ENCODE measurements around the gene ANXA6.

The ANXA6 gene

GRCh38 chr5:151106509-151106908 is 51.1 kb downstream of the ANXA6 start:
- TF ChIP-seq SUZ12 (IDR thresholded peaks at IDR 0.05; ENCODE audit: extremely low read depth, insufficient read depth, insufficient read length) (no peak), ZNF274 (IDR thresholded peaks at IDR 0.05; ENCODE audit: low read depth, low read length) (no peak), YY1 (IDR thresholded peaks at IDR 0.05; ENCODE audit: insufficient read depth, insufficient read length) (no peak)
- H3K4me3 ChIP-seq (ENCODE audit: insufficient read length, low read depth), result no peak overlapping the region
- no peak for DNase-seq (ENCODE audit: low read depth, low spot score)
- H3K36me3 ChIP-seq (ENCODE audit: insufficient read depth, insufficient read length, low read length), result peaks cover 98% of the 10 kb centered on the region
- H3K9ac ChIP-seq (ENCODE audit: insufficient read length, low read depth), result no peak overlapping the region
- H3K9me3 ChIP-seq (ENCODE audit: insufficient read depth, low read length), result no peaks in the 10 kb centered on the region
- H3K27me3 ChIP-seq (ENCODE audit: insufficient read depth, insufficient read length), result no peaks in the 10 kb centered on the region
- H3K4me1 ChIP-seq (ENCODE audit: insufficient read depth, insufficient read length), result no peaks in the 10 kb centered on the region

- Histone ChIP-seq H3K4me1 (ENCODE audit: insufficient read depth, insufficient read length) (no peaks in the 10 kb centered on the region), H3K9me3 (ENCODE audit: insufficient read depth, low read length) (no peaks in the 10 kb centered on the region), H3K9ac (ENCODE audit: insufficient read length, low read depth) (no peak overlapping the region), H3K4me3 (ENCODE audit: insufficient read length, low read depth) (no peak overlapping the region), H3K36me3 (ENCODE audit: insufficient read depth, insufficient read length, low read length) (peaks cover 97% of the 10 kb centered on the region), H3K27me3 (ENCODE audit: insufficient read depth, insufficient read length) (no peaks in the 10 kb centered on the region)
- no peak for TF ChIP-seq SUZ12 (IDR thresholded peaks at IDR 0.05; ENCODE audit: extremely low read depth, insufficient read depth, insufficient read length)
- no peak for DNase-seq (ENCODE audit: low read depth, low spot score)
Observed at GRCh38 chr5:151106043-151106442, 51.5 kb downstream of the ANXA6 start.

- Histone ChIP-seq H3K9me3 (ENCODE audit: insufficient read depth, low read length) (no peaks in the 10 kb centered on the region), H3K9ac (ENCODE audit: insufficient read length, low read depth) (no peak overlapping the region), H3K27me3 (ENCODE audit: insufficient read depth, insufficient read length) (no peaks in the 10 kb centered on the region), H3K4me3 (ENCODE audit: insufficient read length, low read depth) (no peak overlapping the region), H3K36me3 (ENCODE audit: insufficient read depth, insufficient read length, low read length) (peaks cover 97% of the 10 kb centered on the region), H3K4me1 (ENCODE audit: insufficient read depth, insufficient read length) (no peaks in the 10 kb centered on the region)
- no peak for DNase-seq (ENCODE audit: low read depth, low spot score)
- no peak for TF ChIP-seq ZNF274 (IDR thresholded peaks at IDR 0.05; ENCODE audit: low read depth, low read length)
- TF ChIP-seq SUZ12 (IDR thresholded peaks at IDR 0.05; ENCODE audit: extremely low read depth, insufficient read depth, insufficient read length), result no peak
- TF ChIP-seq YY1 (IDR thresholded peaks at IDR 0.05; ENCODE audit: insufficient read depth, insufficient read length), result no peak
Observed at GRCh38 chr5:151105561-151105960, 52.0 kb downstream of the ANXA6 start.

- Histone ChIP-seq H3K9ac (ENCODE audit: insufficient read length, low read depth) (no peak overlapping the region), H3K4me3 (ENCODE audit: insufficient read length, low read depth) (no peak overlapping the region), H3K9me3 (ENCODE audit: insufficient read depth, low read length) (no peaks in the 10 kb centered on the region), H3K36me3 (ENCODE audit: insufficient read depth, insufficient read length, low read length) (peaks cover 96% of the 10 kb centered on the region), H3K4me1 (ENCODE audit: insufficient read depth, insufficient read length) (no peaks in the 10 kb centered on the region), H3K27me3 (ENCODE audit: insufficient read depth, insufficient read length) (no peaks in the 10 kb centered on the region)
- no peak for DNase-seq (ENCODE audit: low read depth, low spot score)
- TF ChIP-seq ZNF274 (IDR thresholded peaks at IDR 0.05; ENCODE audit: low read depth, low read length) (no peak), SUZ12 (IDR thresholded peaks at IDR 0.05; ENCODE audit: extremely low read depth, insufficient read depth, insufficient read length) (no peak), YY1 (IDR thresholded peaks at IDR 0.05; ENCODE audit: insufficient read depth, insufficient read length) (no peak)
Observed at GRCh38 chr5:151104795-151105194, 52.8 kb downstream of the ANXA6 start.

GRCh38 chr5:151101746-151102145 is 55.8 kb downstream of the ANXA6 start:
- H3K4me1 ChIP-seq (ENCODE audit: insufficient read depth, insufficient read length), result peaks cover 2% of the 10 kb centered on the region
- no peak overlapping the region for H3K4me3 ChIP-seq (ENCODE audit: insufficient read length, low read depth)
- peaks cover 66% of the 10 kb centered on the region for H3K36me3 ChIP-seq (ENCODE audit: insufficient read depth, insufficient read length, low read length)
- DNase-seq (ENCODE audit: low read depth, low spot score), result no peak
- no peak overlapping the region for H3K9ac ChIP-seq (ENCODE audit: insufficient read length, low read depth)
- H3K27me3 ChIP-seq (ENCODE audit: insufficient read depth, insufficient read length), result no peaks in the 10 kb centered on the region
- no peaks in the 10 kb centered on the region for H3K9me3 ChIP-seq (ENCODE audit: insufficient read depth, low read length)
- no peak for TF ChIP-seq ZNF274 (IDR thresholded peaks at IDR 0.05; ENCODE audit: low read depth, low read length)
- no peak for TF ChIP-seq YY1 (IDR thresholded peaks at IDR 0.05; ENCODE audit: insufficient read depth, insufficient read length)
- no peak for TF ChIP-seq SUZ12 (IDR thresholded peaks at IDR 0.05; ENCODE audit: extremely low read depth, insufficient read depth, insufficient read length)

- DNase-seq (ENCODE audit: low read depth, low spot score), result no peak
- peaks cover 60% of the 10 kb centered on the region for H3K36me3 ChIP-seq (ENCODE audit: insufficient read depth, insufficient read length, low read length)
- no peak overlapping the region for H3K4me3 ChIP-seq (ENCODE audit: insufficient read length, low read depth)
- no peaks in the 10 kb centered on the region for H3K9me3 ChIP-seq (ENCODE audit: insufficient read depth, low read length)
- H3K27me3 ChIP-seq (ENCODE audit: insufficient read depth, insufficient read length), result no peaks in the 10 kb centered on the region
- peaks cover 2% of the 10 kb centered on the region for H3K4me1 ChIP-seq (ENCODE audit: insufficient read depth, insufficient read length)
- no peak overlapping the region for H3K9ac ChIP-seq (ENCODE audit: insufficient read length, low read depth)
- TF ChIP-seq ZNF274 (IDR thresholded peaks at IDR 0.05; ENCODE audit: low read depth, low read length) (no peak), YY1 (IDR thresholded peaks at IDR 0.05; ENCODE audit: insufficient read depth, insufficient read length) (no peak), SUZ12 (IDR thresholded peaks at IDR 0.05; ENCODE audit: extremely low read depth, insufficient read depth, insufficient read length) (no peak)
Observed at GRCh38 chr5:151101151-151101550, 56.4 kb downstream of the ANXA6 start.

GRCh38 chr5:151100681-151101080 is 56.9 kb downstream of the ANXA6 start:
- Histone ChIP-seq H3K9ac (ENCODE audit: insufficient read length, low read depth) (no peak overlapping the region), H3K9me3 (ENCODE audit: insufficient read depth, low read length) (no peaks in the 10 kb centered on the region), H3K27me3 (ENCODE audit: insufficient read depth, insufficient read length) (no peaks in the 10 kb centered on the region), H3K4me1 (ENCODE audit: insufficient read depth, insufficient read length) (peaks cover 7% of the 10 kb centered on the region), H3K36me3 (ENCODE audit: insufficient read depth, insufficient read length, low read length) (peaks cover 55% of the 10 kb centered on the region), H3K4me3 (ENCODE audit: insufficient read length, low read depth) (no peak overlapping the region)
- TF ChIP-seq ZNF274 (IDR thresholded peaks at IDR 0.05; ENCODE audit: low read depth, low read length) (no peak), SUZ12 (IDR thresholded peaks at IDR 0.05; ENCODE audit: extremely low read depth, insufficient read depth, insufficient read length) (no peak), YY1 (IDR thresholded peaks at IDR 0.05; ENCODE audit: insufficient read depth, insufficient read length) (no peak)
- DNase-seq (ENCODE audit: low read depth, low spot score), result no peak

- peaks cover 36% of the 10 kb centered on the region for H3K36me3 ChIP-seq (ENCODE audit: insufficient read depth, insufficient read length, low read length)
- no peak for TF ChIP-seq YY1 (IDR thresholded peaks at IDR 0.05; ENCODE audit: insufficient read depth, insufficient read length)
- no peak for TF ChIP-seq SUZ12 (IDR thresholded peaks at IDR 0.05; ENCODE audit: extremely low read depth, insufficient read depth, insufficient read length)
- TF ChIP-seq ZNF274 (IDR thresholded peaks at IDR 0.05; ENCODE audit: low read depth, low read length), result no peak
- no peaks in the 10 kb centered on the region for H3K9me3 ChIP-seq (ENCODE audit: insufficient read depth, low read length)
- H3K27me3 ChIP-seq (ENCODE audit: insufficient read depth, insufficient read length), result no peaks in the 10 kb centered on the region
- no peak overlapping the region for H3K9ac ChIP-seq (ENCODE audit: insufficient read length, low read depth)
- no peak for DNase-seq (ENCODE audit: low read depth, low spot score)
- peaks cover 15% of the 10 kb centered on the region for H3K4me1 ChIP-seq (ENCODE audit: insufficient read depth, insufficient read length)
- H3K4me3 ChIP-seq (ENCODE audit: insufficient read length, low read depth), result no peak overlapping the region
Observed at GRCh38 chr5:151098768-151099121, 58.8 kb downstream of the ANXA6 start.

All from NT2/D1 (cell line).